HG03457 (cell line): Measurements from ENCODE around the gene ARHGDIB.

ENCODE experiments used
- ATAC-seq: cut with Tn5 transposase; IDR thresholded peaks from one replicate; pipeline ENCODE4 v1.9.1; 2021; ENCODE audit warnings: moderate number of reproducible peaks; ENCODE audit not compliant: unreplicated experiment

ARHGDIB gene

DNA sequence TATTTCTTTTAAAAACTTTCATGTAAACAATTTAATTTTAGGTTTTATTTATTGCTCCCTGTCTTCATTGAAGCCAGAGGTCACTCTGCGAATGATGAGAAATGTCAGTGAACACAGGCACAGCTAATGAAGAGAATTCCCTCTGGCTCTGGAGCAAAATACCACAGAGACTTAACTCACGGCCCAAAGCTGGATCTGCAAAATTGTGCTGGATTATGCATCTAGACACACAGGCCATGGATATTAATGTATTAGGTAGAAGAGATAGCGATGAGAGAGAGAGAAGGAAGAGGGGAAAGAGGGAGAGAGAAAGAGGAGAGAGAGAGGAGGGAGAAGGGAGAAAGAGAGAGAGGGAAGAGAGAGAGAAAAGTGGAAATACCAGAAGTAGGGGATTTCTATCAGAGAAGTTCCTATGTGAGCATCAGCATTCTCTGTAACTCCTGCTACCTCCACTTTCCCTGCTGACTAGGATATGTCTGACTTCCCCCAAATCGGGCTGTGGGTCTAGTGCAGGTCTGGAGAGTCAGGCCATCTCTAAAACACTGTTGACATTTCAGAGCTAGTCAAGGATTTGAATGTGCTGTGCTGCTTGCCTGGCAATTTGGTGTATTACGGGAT, 3.7 kb downstream of the ARHGDIB start:
- no peak for ATAC-seq

DNA sequence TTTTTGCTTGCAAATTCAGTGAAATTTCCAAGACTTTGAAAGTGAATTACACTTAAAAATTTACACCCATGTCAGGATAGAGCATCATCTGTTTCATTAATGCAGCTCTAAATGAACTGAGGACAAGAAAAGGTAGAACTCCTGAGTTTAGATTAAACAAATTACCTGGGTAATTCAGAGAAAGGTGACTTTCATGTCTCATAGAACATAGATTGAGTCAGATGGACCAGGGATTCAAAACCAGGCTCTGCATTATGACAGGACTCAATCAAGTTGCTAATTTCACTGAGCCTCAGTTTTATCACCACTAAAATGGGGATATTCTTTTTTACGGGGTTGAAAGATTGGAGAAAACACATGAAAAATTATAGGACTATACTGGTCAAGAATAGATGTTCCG, 4.5 kb downstream of the ARHGDIB start:
- no peak for ATAC-seq

DNA sequence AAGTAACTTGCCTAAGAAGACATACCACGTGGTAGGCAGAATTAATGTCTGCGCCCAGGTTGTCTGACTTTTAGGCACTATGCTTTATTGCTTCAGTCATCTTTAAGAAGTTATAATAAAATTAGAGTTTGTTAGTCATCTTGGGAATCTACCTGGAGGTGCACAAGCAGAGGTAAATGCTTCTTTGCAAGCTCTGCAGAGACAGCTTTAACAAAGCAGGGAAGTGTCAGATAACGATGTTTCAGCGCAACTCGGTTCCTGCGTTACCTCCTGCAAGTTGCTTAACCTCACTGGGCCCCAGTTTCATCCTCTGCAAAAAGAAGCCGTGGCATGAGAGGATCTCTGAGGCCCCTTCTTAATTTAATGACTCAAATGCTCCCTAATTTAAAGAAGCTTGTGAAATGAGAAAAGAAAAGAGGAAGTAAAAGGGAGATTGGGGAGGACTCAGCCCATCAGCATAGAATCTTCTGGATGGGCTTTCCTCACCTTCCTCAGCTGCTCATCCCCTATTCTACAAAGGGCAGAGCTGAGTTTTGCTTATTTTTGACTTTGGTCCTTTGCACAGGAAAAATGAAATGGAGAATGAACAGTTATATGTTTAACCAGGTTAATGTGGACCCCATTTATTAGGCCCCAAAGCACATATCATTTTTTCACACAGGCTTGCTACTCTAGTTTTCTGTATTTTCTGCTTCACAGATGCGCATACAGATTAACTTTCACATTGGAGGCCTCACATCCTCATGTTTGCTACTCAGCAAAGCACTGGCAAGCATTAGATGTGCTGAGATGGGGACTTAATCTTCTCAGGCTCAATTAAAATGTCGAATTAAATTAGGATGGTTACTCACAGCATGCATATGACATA, 5.1 kb downstream of the ARHGDIB start:
- no peak for ATAC-seq

DNA sequence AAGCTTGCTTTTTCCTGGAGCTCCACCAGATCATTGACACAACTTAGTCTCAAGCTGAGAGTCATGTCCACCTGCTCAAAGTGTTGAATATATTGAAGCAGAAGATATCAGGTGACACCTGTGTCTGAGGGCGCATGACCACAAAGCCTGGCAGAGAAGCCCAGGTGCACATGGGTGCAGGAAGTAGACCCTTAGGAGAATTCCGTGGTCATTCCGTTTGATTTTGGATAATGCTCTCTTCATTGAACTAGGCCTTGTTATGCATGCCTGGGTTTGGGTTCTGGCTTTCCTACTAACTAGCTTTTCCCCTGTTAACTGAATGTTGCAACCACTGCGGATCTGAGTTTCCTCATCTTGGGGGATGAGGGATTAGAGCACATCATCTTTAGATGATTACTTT, 7.1 kb downstream of the ARHGDIB start:
- ATAC-seq = no peak

DNA sequence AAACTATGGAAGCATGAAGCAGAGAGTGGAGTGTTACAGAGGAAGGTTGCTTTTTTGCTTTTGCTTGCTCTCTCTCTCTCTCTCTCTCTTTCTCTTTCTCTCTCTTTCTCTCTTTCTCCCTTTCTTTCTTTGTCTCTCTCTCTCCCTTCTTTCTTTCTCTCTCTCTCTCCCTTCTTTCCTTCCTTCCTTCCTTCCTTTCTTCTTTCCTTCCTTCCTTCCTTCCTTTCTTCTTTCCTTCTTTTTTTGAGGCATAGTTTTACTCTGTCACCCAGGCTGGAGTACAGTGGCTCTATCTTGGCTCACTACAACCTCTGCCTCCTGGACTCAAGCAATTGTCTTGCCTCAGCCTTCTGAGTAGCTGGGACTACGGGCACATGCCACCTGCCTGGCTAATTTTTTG, 7.6 kb downstream of the ARHGDIB start:
- no peak for ATAC-seq

DNA sequence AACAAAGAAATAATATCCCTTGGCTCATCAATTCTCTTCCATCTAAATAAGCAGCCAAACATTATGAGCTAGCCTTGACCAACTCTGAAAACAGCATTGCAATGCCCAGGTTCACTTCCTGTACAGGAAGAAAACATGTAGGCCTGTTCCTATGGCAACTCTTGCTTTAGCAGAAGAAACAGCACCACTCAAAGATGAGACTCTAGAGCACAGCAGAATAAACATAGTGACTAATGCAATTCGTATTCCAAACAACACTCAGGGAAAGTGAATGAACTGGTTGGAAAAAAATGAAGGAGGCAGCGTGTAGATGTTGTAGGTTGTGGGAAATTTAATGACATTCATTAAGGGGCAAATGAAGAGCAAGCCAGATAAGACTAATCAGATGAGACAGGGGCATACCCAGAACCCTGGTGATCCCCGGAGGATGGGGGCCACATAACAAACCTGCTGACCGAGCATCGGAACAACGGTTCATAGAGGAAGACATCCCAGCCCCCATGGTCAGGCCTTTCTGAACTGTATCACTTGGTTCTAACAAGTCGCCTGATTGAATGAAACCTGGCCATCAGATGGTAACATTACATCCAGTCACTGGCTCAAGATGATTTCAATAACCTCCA, 9.0 kb downstream of the ARHGDIB start:
- ATAC-seq = peak; percentile 50

DNA sequence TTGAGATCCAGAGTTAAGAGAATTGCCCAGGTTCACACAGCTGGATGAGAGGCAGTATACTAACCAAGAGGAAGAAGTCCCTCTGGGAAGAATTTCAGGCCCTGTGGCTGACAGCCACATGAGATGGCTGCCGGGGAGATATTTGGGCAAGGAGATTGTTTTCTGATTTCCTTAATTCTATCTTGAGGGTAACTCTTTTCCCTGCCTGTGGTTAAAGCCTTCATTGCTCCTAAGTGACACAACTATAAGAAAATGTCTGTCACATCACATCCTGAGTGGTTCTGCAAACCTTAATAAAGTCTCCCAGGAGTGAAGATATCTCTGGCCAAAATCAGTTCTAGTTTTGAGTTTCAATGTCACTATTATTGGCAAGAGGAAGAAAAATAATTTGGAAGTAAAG, 9.6 kb downstream of the ARHGDIB start:
- no peak for ATAC-seq

DNA sequence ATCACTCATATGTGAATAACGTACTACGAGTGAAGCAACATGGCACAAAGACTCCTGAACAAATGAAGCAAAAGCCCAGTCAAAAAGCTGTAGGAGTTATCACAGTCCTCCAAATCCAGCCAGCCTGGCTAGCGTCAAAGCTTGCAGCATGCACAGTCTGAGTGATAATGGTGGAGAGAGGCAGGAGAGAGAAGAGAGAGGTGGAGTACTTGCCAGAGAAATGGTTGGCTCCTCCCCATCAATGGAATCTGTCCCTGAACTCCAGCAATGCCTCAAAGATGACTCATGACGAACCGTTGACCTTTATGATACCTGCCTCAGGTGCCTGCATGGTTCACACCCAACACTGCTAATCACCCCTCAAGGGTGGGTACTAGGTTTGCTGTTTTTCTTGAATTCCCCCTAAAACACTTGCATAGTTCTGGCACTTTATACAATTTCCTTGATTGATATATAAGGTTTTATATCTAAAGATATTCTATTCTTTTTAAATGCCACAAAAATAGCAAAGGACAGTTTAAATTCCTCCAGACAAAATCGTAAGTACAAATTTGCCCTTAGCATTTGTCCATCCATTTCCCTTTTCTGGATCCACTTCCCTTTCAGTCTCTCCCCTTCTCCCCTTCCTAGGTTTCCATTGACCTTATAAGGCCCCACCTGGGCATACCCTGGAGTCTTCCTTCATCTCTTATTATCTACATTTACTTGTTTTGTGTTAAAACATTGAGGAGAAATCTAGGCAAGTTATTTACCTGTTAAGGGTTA, 10.2 kb downstream of the ARHGDIB start:
- no peak for ATAC-seq

DNA sequence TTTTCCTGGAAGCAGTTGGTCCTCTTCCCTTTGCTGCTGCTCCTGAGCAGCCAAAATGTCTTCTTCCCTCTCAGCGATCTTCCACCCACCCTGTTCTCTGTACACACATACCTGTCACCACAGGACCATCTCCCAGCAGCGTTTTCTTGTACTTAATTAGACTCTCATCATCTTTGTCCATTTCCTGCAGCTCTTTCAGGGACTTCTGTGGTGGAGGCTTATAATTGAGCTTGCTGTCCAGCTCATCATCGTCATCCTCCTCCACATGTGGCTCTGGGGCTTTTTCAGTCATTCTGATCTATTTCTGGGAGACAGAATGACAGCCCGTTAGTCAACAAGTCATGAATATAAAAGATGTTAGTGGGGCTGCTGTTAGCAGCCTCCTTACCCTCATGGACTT, 11.0 kb downstream of the ARHGDIB start:
- no peak for ATAC-seq

DNA sequence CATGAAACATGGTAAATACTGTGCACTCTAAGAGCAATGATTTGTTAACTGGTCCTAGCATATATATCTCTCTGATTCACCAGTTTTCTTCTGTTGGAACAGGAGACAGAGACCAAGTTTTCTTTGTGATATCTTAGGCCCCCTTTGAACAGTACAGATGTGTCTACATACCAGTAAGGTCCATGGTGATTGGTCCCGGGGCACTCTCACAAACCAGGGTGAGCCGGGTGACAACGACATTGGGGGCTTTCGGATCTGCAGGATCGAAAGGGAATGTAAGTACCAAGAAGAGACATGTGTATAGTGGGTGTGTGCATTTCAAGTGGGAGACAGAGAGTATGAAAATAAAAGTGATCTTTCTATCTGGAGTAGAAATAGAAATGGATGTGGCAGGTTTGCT, 11.8 kb downstream of the ARHGDIB start:
- no peak for ATAC-seq

DNA sequence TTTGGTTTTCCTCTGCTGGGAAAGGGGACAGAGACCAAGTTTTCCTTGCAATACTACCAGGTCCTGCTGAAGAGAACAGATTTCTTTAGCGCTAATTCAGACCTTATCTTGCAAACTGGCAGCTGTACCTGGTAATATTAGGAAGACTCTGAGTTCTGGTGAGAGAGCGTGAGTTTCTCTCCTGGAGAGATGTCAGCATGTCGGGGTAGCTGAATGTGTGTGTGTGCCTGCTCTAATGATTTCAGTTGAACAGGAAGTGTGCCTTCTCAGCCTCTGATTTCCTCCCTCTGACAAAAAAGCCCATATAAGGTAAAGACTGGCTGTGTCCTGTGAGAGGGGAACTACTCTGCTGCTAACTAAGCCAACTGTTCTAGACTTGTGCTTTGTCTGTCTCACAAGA, 12.7 kb downstream of the ARHGDIB start:
- peak; percentile 94 for ATAC-seq

DNA sequence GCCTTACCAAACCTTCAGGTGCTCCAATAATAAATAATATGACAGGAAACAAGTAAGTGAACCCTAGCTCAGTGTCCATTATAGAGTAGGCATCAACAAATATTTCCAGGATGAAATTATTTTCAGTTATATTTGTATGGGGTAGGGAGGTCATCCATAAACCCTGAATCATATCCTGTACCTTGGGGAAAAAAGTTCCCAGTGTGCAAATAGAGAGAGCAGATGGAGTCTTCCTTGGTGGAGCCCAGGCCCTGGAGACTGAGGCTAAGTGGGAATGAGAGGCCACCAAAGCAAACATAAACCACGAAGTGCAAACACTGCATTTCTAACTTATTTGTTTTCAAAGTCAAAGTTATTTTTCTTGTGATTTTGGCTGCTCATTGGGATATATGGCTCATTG, 14.5 kb downstream of the ARHGDIB start:
- no peak for ATAC-seq

DNA sequence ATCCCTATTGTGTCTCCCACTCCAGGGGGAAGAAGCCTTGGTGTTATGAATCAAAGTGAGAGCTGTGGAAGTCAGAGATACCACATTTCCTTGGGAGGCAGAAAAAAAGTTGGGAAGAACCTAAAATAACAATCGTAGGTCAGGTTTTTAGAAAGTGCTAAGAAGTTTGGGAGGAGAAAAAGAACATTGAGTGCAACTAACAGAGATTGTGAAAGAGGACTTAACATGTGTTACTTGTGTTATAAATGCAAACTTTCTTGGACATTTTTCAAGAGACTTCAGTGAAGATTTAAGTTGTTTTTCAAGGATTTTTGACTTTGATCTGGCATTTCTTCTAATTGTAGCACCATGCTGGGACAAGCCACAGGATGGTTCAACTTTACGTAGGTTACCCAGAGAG, 15.2 kb downstream of the ARHGDIB start:
- ATAC-seq = no peak

DNA sequence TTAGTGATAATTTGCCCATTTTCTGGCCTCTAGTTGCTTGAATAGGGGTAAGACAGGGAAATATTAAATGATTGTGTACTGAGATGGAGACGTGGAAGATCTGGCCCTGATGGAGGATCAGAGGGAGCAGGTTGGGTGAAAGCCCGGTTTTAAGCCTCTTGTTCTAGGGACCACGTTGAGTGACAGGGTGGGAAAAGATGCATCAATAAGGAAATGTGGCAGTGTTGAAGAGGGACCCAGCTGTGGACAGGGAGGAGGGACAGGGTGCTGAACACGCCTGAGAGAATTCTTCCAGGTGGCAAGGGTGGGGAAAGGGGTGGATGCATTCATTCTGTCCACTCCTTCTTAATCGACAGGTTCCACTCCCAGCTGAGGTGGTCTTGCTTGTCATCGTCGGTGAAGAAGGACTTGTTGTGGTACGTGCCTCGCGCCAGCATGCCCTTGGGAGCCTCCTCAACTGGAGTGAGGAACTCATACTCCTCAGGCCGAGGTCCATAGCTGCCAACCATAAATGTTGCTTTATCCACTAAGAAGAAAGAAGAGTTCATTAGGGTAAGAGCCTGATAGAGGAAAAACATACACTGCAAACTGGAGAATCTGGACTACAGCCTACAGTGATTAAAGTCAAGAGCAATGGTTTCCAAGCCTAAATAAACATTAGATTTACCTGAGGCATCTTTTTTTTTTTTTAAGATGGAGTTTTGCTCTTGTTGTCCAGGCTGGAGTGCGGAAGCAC, 19.0 kb downstream of the ARHGDIB start:
- no peak for ATAC-seq

DNA sequence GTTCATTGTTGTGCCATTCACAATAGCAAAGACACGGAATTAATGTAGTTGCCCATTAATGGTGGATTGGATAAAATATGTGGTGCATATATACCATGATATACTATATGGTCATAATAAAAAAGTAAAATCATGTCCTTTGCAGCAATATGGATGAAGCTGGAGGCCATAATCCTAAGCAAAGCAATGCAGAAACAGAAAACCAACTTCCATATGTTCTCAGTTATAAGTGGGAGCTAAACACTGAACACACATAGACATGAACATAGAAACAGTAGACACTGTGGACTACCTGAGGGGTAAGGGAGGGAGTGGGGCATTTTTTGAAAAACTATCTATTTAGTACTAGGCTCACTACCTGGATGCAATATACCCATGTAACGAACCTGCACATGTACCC, 20.0 kb downstream of the ARHGDIB start:
- no peak for ATAC-seq

DNA sequence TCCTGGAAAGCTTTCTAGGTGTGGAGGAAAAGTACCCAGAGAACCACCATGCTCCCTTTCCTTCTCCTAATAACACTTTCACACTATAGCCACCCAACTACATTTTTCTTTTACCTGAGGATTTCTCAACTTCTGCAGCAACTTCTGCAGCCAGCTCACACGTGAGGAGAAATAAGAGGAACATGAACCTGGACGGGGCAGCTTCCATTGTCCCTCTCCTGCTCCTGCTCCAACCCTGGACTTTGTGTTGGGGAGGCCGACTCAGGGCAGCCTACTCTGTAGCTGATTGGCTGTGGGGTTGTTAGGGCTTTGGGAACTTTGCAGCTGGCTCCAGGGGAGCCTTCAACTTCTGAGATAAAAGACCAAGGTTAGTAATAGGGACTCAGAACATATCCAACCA, 23.1 kb downstream of the ARHGDIB start, which contains the start of gene ERP27:
TSS of gene ERP27 (minus strand) at position 237 of the 400 bp plus-strand sequence. CDS start at position 208, 29 bp downstream.
- ATAC-seq = no peak

DNA sequence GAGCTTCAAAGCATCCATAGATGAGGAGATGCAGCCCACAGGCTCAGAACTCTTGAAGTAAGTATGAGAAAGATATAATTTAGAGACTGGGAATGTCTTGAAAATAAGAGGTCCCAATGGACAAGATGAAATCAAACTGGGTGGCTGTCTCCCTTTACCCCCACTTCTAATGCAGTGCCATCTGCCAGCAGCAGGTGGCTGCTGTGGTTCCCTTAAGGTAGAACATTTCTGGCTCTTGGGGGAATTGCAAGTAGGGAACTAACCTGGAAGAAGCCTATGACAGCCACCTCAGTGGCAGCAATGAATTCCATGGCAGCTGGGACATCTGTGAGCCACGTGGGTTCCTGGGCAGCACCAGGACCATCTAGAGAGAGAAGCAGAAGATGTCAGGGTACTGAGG, 23.7 kb downstream of the ARHGDIB start:
- ATAC-seq = no peak

DNA sequence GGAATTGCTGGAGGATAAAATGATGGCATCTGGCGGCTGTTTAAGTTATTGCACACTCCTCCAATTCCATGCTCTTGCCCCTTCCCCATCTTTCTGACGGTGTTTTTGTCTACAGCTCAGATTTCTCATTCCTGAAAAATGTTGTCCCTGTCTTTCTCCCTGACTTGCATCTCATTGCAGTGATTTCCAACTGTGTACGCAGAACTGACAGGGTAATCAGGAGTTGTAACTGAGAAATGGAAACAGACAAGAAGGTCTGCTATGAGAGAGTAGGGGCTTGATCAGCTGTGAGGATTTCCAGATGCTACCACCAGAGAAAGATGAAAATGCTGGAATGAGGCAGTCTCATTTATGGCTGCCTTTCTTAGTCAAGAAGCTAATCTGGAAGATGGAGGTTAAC, 24.4 kb downstream of the ARHGDIB start:
- no peak for ATAC-seq

DNA sequence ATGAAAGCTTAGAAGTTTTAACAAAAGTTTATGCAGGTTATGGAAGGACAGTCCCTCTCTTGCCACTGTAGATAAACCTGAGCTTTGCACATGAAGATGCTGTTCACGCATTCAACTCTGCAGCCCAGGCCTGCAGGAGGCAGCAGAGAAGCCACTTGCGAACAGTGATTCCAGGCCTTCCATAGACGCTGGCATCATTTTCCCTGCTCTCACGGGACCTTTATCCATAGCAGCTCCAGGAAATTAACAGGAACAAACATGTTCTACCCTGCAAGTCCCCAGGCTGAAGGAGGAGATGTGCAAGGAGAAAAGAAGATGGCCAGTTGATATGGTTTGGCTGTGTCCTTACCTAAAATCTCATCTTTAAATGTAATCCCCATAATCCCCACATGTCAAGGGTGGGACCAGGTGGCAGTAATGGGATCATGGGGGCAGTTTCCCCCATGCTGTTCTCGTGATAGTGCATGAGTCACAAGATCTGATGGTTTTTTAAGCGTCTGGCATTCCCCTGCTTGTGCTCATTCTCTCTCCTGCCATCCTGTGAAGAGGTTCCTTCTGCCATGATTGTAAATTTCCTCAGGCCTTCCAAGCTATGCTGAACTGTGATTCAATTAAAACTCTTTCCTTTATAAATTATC, 25.1 kb downstream of the ARHGDIB start:
- ATAC-seq = no peak

DNA sequence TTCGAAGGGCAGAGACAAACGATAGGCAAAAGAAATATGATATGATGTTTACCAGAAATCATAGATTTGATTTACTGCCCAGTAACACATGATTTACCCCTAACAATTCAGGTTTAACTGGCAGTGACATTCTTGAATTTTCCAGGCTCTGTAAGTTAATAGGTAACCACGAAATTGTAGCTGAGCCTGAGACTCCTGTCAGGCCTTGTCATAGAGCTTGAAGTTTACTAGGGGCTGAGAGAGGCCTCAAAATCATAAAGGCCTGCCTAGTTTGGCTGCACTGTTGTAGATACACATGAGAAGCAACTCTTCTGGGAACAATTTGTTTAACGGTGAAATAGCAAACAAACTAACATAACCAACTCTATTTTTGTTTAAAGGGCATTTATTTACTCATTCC, 26.4 kb downstream of the ARHGDIB start:
- ATAC-seq = no peak
